HepG2 (cell line): ENCODE data around the gene MGAT1. TPM values are rescaled to one million over a fixed set of nuclear protein-coding genes. Genes with fewer than 3 reads are reported as not detected.

ENCODE experiments used
- ATAC-seq: fragments of 200-7000 bp; cut with Tn5 transposase; 3 replicates; pipeline ENCODE4 v1.9.1; 2020; ENCODE audit warnings: mild to moderate bottlenecking, moderate library complexity
- BruUV-seq: library from RNA; stranded (reverse); fragments of 400-500 nt; replicated peaks from 2 replicates; lab custom pipeline; 2021; lab: Mats Ljungman, UMichigan
- CTCF ChIA-PET: fragments of 300-600 bp; formaldehyde crosslinking; extraction: SDS; loops from one replicate; lab custom pipeline; 2021; ENCODE audit warnings: low total read pairs, inconsistent platforms, low intra/inter-chr PET ratio; lab: Yijun Ruan, JAX
- POLR2A ChIA-PET: fragments of 350-600 bp; sonication (Branson Sonifier 250); formaldehyde crosslinking; loops from one replicate; lab custom pipeline; 2020; ENCODE audit warnings: antibody characterized with exemption, inconsistent platforms; lab: Yijun Ruan, JAX
- DNase-seq: peaks from one replicate; pipeline ENCODE4 v3.0.0-alpha.2; 2015; ENCODE audit warnings: low spot score
- FAIRE-seq: peaks from 3 replicates; lab custom pipeline; 2011; peaks lifted over from hg19 to GRCh38; lab: Jason Lieb, UNC
- H2AFZ ChIP-seq: one replicate; pipeline ENCODE4 v1.6.1; 2011; ENCODE audit warnings: low read length, inconsistent platforms
- H3K27ac ChIP-seq: fragments of 300-600 bp; 3 replicates; pipeline ENCODE4 v1.8.0; 2011; ENCODE audit warnings: mixed run types, mild to moderate bottlenecking, mixed read lengths, low read length, inconsistent platforms; ENCODE audit not compliant: insufficient read depth; ENCODE audit errors: extremely low read length
- H3K27me3 ChIP-seq, 2 experiments: fragments of 200-600 bp in 1 of 2; 2 replicates in 1 of 2; 3 replicates in 1 of 2; pipeline versions ENCODE4 v1.6.0 to v1.8.0; 2011; ENCODE audit warnings: low read length in 2 of 2, mild to moderate bottlenecking in 2 of 2, moderate library complexity in 2 of 2, inconsistent platforms in 1 of 2; ENCODE audit not compliant: insufficient read depth in 2 of 2, control insufficient read depth in 1 of 2
- H3K36me3 ChIP-seq, 2 experiments: fragments of 200-600 bp in 1 of 2; replicated peaks in 1 of 2; 2 replicates in 1 of 2; 3 replicates in 1 of 2; pipeline versions ENCODE4 v1.5.1 to v1.8.0; 2011; ENCODE audit warnings: low read length in 2 of 2, inconsistent platforms in 1 of 2; ENCODE audit not compliant: insufficient read depth in 2 of 2, control insufficient read depth in 1 of 2
- H3K4me1 ChIP-seq: 2 replicates; pipeline ENCODE4 v1.5.1; 2012; ENCODE audit warnings: low read length, inconsistent platforms; ENCODE audit not compliant: insufficient read depth
- H3K4me2 ChIP-seq: 2 replicates; pipeline ENCODE4 v1.6.0; 2011; ENCODE audit warnings: low read depth, low read length, inconsistent platforms
- H3K4me3 ChIP-seq, 3 experiments: fragments of 200-600 bp in 1 of 3; sonication (generic), shearing (Covaris generic) in 1 of 3; replicated peaks in 1 of 3; 2 replicates each; pipeline ENCODE4 v1.5.1; 2011 to 2016; ENCODE audit warnings: low read length in 3 of 3, inconsistent platforms in 2 of 3, low read depth in 2 of 3, mild to moderate bottlenecking in 2 of 3, control low read depth in 1 of 3, mixed read lengths in 1 of 3; ENCODE audit not compliant: insufficient read depth in 1 of 3
- H3K79me2 ChIP-seq: one replicate; pipeline ENCODE4 v1.6.1; 2011; ENCODE audit warnings: low read length, inconsistent platforms; ENCODE audit not compliant: insufficient read depth
- H3K9ac ChIP-seq: 2 replicates; pipeline ENCODE4 v1.6.0; 2011; ENCODE audit warnings: mild to moderate bottlenecking, low read depth, low read length, inconsistent platforms; ENCODE audit not compliant: insufficient read depth
- H3K9me3 ChIP-seq: 2 replicates; pipeline ENCODE4 v1.5.1; 2012; ENCODE audit warnings: mild to moderate bottlenecking, low read length
- H4K20me1 ChIP-seq: 2 replicates; pipeline ENCODE4 v1.6.0; 2011; ENCODE audit warnings: inconsistent platforms, mild to moderate bottlenecking, low read length, moderate library complexity; ENCODE audit not compliant: insufficient read depth
- AGO2 ChIP-seq: fragments of 200-400 bp; formaldehyde crosslinking; optimal IDR thresholded peaks from 2 replicates; pipeline ENCODE3; 2017; ENCODE audit warnings: mild to moderate bottlenecking, low read depth, low read length, moderate library complexity
- CTCF ChIP-seq: sonication (generic); formaldehyde crosslinking; IDR thresholded peaks from 2 replicates; pipeline ENCODE4 v1.5.0; 2020; ENCODE audit warnings: mild to moderate bottlenecking, missing genetic modification reagents, moderate library complexity
- FOXA1 ChIP-seq, 2 experiments: fragments of 450-650 bp in 1 of 2; sonication (generic) in 1 of 2; formaldehyde crosslinking in 1 of 2; IDR thresholded peaks; 2 replicates each; pipeline versions ENCODE4 v1.4.0 to v1.6.1; 2016 to 2020; ENCODE audit warnings: missing genetic modification reagents in 1 of 2
- HNRNPL ChIP-seq: fragments of 200-400 bp; formaldehyde crosslinking; IDR thresholded peaks from 2 replicates; pipeline ENCODE4 v1.6.1; 2017; ENCODE audit warnings: mild to moderate bottlenecking, low read depth, low read length
- HNRNPUL1 ChIP-seq: fragments of 200-400 bp; formaldehyde crosslinking; IDR thresholded peaks from 2 replicates; pipeline ENCODE4 v1.6.1; 2017; ENCODE audit warnings: low read depth, mild to moderate bottlenecking, low read length, moderate library complexity
- MTA1 ChIP-seq: sonication (generic); formaldehyde crosslinking; IDR thresholded peaks from 2 replicates; pipeline ENCODE4 v1.4.0; 2020; ENCODE audit warnings: missing genetic modification reagents, mild to moderate bottlenecking, borderline replicate concordance
- RAD21 ChIP-seq: fragments of 450-650 bp; formaldehyde crosslinking; IDR thresholded peaks from 2 replicates; pipeline ENCODE4 v1.5.0; 2020; ENCODE audit warnings: mild to moderate bottlenecking
- ZBTB1 ChIP-seq: sonication (generic); formaldehyde crosslinking; IDR thresholded peaks from 2 replicates; pipeline ENCODE4 v1.4.0; 2020; ENCODE audit warnings: missing genetic modification reagents, borderline replicate concordance
- ZNF224 ChIP-seq: sonication (generic); formaldehyde crosslinking; IDR thresholded peaks from 2 replicates; pipeline ENCODE4 v1.5.0; 2020; ENCODE audit warnings: mild to moderate bottlenecking, missing genetic modification reagents
- ZNF282 ChIP-seq: fragments of 450-650 bp; IDR thresholded peaks from 2 replicates; pipeline ENCODE4 v1.6.1; 2018; ENCODE audit not compliant: partially characterized antibody
- WGBS: methylation state at CpG from one replicate; pipeline ENCODE4 v1.1.6; 2017; ENCODE audit warnings: low lambda C conversion rate; 5-methylcytosine and 5-hydroxymethylcytosine counted together
- in situ Hi-C: cut with HindIII; loops from 2 replicates; pipeline ENCODE4 v1.10.0; 2017; ENCODE audit warnings: low pct_unique_long_range_greater_than_20kb; ENCODE audit not compliant: extremely low pct_ligation_motif_present
- intact Hi-C: fragments of 100-400 bp; cut with micrococcal nuclease; formaldehyde crosslinking; loops from one replicate; pipeline ENCODE4 v1.10.0; 2022; ENCODE audit not compliant: unreplicated experiment
- polyA plus RNA-seq, 8 experiments: library from polyadenylated mRNA; depleted of rRNA in 3 of 8; stranded (reverse) in 7 of 8; unstranded in 1 of 8; fragments of >200 nt; fragmentation: Illumina TruSeq in 4 of 8; extraction: Trizol in 4 of 8; gene quantifications; 2 replicates each; pipeline versions ENCODE4 v1.2.1 to v1.2.3, GENCODE V29; 2011 to 2016; ENCODE audit warnings: low read depth in 4 of 8, missing spikeins in 1 of 8, mixed read lengths in 1 of 8; ENCODE audit not compliant: insufficient read depth in 1 of 8
- total RNA-seq, 5 experiments: library from RNA; depleted of rRNA; stranded (reverse); fragments of >200 nt; fragmentation: Illumina TruSeq; extraction: Trizol; gene quantifications; 2 replicates each; pipeline ENCODE4 v1.2.3, GENCODE V29; 2016; ENCODE audit warnings: low read depth in 1 of 5

MGAT1 gene
- total and polyA plus RNA-seq, 2 of the 13 experiments (the other 11 are each of a cell fraction or from before 2014, with no cell fraction given): 50.1 to 55.3 TPM

DNA sequence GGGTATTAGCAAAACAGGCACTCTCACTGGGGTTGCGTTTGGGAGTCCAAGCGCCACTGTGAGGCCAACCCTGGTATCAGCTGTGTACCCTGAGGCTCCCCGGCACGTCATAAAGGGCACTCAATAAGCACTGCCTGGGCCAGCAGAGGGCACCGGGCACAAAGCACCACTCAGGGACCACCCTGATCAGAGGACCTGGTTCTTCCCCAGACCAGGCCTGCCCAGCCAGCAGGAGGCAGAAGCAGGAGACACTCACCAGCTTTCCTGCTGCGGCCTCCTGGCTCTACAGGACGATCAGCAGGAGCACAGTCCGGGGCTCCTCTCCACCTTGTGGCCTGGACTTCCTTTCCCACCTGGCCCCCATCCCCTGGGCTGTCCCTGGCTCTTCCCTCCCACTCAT is 12.6 kb downstream of the MGAT1 start:
- H3K36me3 ChIP-seq: peaks cover 17 to 40% of the 10 kb centered on the region in 2 experiments; a peak in 4 of 5 replicates
- H3K27ac ChIP-seq: no peak overlapping the region
- BruUV-seq: no TSS peak
- H3K79me2 ChIP-seq: peaks cover 17% of the 10 kb centered on the region
- no peak overlapping the region for H2AFZ ChIP-seq
- H3K4me2 ChIP-seq: no peak overlapping the region
- no peaks in the 10 kb centered on the region for H3K27me3 ChIP-seq
- FAIRE-seq (no peak), ATAC-seq (peak; percentile 52), DNase-seq (peak; percentile 48)
- POLR2A ChIA-PET: no interaction called here
- no peak overlapping the region for H3K9ac ChIP-seq
- CTCF ChIA-PET: no interaction called here
- peaks cover 10% of the 10 kb centered on the region for H3K4me1 ChIP-seq
- 99% methylated on average over 6 of the region's 8 CpGs for WGBS
- no peaks in the 10 kb centered on the region for H3K9me3 ChIP-seq
- no peak overlapping the region for H3K4me3 ChIP-seq
- peaks cover 15% of the 10 kb centered on the region for H4K20me1 ChIP-seq
- intact Hi-C loops (no loop called here), in situ Hi-C loops (no loop called here)
- TF ChIP-seq MTA1: no peak
- peak; percentile 45 for TF ChIP-seq CTCF (CRISPR knock-in tag)
- TF ChIP-seq ZBTB1 (CRISPR knock-in tag): no peak
- no peak for TF ChIP-seq ZNF224 (CRISPR knock-in tag)
- peak; percentile 68; the same call in 1 of the 2 replicates for TF ChIP-seq HNRNPL
- TF ChIP-seq ZNF282: peak; percentile 25
- TF ChIP-seq AGO2: peak; percentile 54
- TF ChIP-seq FOXA1 (IDR thresholded peaks at IDR 0.05): no peak
- TF ChIP-seq FOXA1 (CRISPR knock-in tag; IDR thresholded peaks at IDR 0.05): no peak
- 0 out of 2 replicates have a peak, but pooled peaks have one; percentile 23 for TF ChIP-seq RAD21 (CRISPR knock-in tag)
- no peak for TF ChIP-seq HNRNPUL1
